ENCODE data around the gene RALA.

DNA sequence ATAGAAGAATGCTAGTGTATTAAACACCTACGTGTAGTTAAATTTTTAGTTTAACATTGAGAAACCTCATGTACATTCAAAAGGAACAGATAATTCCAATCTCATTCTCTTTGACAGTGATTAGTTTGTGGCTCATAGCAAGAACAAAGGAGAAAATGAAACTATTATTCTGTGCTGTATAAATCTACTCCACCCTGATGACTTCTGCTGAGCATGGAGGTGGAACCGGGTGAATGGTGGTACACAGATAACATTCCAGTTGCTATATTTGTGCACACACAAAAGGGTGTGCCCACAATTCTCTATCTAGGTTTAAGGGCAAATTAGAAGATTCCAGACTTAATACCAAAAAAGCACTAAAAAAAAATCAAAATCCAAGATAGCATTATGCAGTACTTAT lies 17.0 kb upstream of the RALA start:
- TF ChIP-seq, protein P1, sequence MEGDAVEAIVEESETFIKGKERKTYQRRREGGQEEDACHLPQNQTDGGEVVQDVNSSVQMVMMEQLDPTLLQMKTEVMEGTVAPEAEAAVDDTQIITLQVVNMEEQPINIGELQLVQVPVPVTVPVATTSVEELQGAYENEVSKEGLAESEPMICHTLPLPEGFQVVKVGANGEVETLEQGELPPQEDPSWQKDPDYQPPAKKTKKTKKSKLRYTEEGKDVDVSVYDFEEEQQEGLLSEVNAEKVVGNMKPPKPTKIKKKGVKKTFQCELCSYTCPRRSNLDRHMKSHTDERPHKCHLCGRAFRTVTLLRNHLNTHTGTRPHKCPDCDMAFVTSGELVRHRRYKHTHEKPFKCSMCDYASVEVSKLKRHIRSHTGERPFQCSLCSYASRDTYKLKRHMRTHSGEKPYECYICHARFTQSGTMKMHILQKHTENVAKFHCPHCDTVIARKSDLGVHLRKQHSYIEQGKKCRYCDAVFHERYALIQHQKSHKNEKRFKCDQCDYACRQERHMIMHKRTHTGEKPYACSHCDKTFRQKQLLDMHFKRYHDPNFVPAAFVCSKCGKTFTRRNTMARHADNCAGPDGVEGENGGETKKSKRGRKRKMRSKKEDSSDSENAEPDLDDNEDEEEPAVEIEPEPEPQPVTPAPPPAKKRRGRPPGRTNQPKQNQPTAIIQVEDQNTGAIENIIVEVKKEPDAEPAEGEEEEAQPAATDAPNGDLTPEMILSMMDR (IDR thresholded peaks at IDR 0.05) = no peak
- TF ChIP-seq POLR2A (IDR thresholded peaks at IDR 0.05) = no peak

Measured in testis (tissue), 2 donors.